ENCODE data around the gene TMEM256.

Gene TMEM256

GRCh38 chr17:7425316-7425715, 21.4 kb upstream of the TMEM256 start, which contains the start of gene SPEM2:
TSS of gene SPEM2 (plus strand) at chr17:7425616. CDS start at chr17:7425689, 73 bp downstream.
- no peaks in the 10 kb centered on the region for H3K36me3 ChIP-seq
- no peak for TF ChIP-seq Cebpa-rat (IDR thresholded peaks at IDR 0.05)
- H3K9ac ChIP-seq = no peak within 1 kb of the TSS
- H3K4me3 ChIP-seq = no peak within 1 kb of the TSS
- no peaks in the 10 kb centered on the region for H3K27me3 ChIP-seq
- H3K27ac ChIP-seq = peak within 1 kb of the TSS in 1 of 11 experiments; percentile 44; a peak in 2 of 22 replicates
- no peaks in the 10 kb centered on the region; a peak in 1 of 22 replicates for H4K20me1 ChIP-seq
- H3K4me2 ChIP-seq = peak within 1 kb of the TSS in 9 of 11 experiments; percentile 4 to 52 (median 34); a peak in 14 of 22 replicates
- H3K4me1 ChIP-seq = peaks cover 0 to 15% (median 9%) of the 10 kb centered on the region in 10 experiments; a peak in 12 of 20 replicates
- H3K9me3 ChIP-seq (replicated peaks in 1 of 11) = no peaks in the 10 kb centered on the region

GRCh38 chr17:7423679-7424078, 19.8 kb upstream of the TMEM256 start:
- Histone ChIP-seq H3K27me3 (no peaks in the 10 kb centered on the region), H3K36me3 (0 out of 22 replicates have a peak, but pooled peaks cover 0 to under 1% (median 0%) of the 10 kb centered on the region in 11 experiments), H3K4me1 (peaks cover 0 to 13% (median 9%) of the 10 kb centered on the region in 10 experiments; a peak in 12 of 20 replicates), H3K9me3 (replicated peaks in 1 of 11) (no peaks in the 10 kb centered on the region), H3K4me2 (no peak overlapping the region), H3K4me3 (no peak overlapping the region), H3K27ac (no peak overlapping the region), H3K9ac (no peak overlapping the region), H4K20me1 (no peaks in the 10 kb centered on the region; a peak in 1 of 22 replicates)
- no peak for TF ChIP-seq Cebpa-rat (IDR thresholded peaks at IDR 0.05)

- no peaks in the 10 kb centered on the region for H3K9me3 ChIP-seq (replicated peaks in 1 of 11)
- H3K27me3 ChIP-seq = no peaks in the 10 kb centered on the region
- no peak overlapping the region for H3K9ac ChIP-seq
- TF ChIP-seq Cebpa-rat (IDR thresholded peaks at IDR 0.05) = no peak
- peaks cover 0 to 12% (median 9%) of the 10 kb centered on the region in 10 experiments; a peak in 12 of 20 replicates for H3K4me1 ChIP-seq
- H3K27ac ChIP-seq = no peak overlapping the region
- H3K36me3 ChIP-seq = peaks cover 0 to 14% (median 8%) of the 10 kb centered on the region in 11 experiments; a peak in 8 of 22 replicates
- no peak overlapping the region for H3K4me2 ChIP-seq
- no peak overlapping the region for H3K4me3 ChIP-seq
- peaks cover 0 to 6% (median 0%) of the 10 kb centered on the region in 11 experiments; a peak in 1 of 22 replicates for H4K20me1 ChIP-seq
Measured at GRCh38 chr17:7421186-7421585, 17.3 kb upstream of the TMEM256 start.

GRCh38 chr17:7419819-7420610, 16.1 kb upstream of the TMEM256 start, which contains the start of gene SPEM1:
TSS of gene SPEM1 (plus strand) at chr17:7420324. CDS start at chr17:7420385, 61 bp downstream.
- no peak for TF ChIP-seq Cebpa-rat (IDR thresholded peaks at IDR 0.05)
- Histone ChIP-seq H3K4me1 (peaks cover 0 to 9% (median 7%) of the 10 kb centered on the region in 10 experiments; a peak in 12 of 20 replicates), H3K4me2 (no peak within 1 kb of the TSS), H3K9me3 (replicated peaks in 1 of 11) (no peaks in the 10 kb centered on the region), H3K9ac (peak within 1 kb of the TSS in 3 of 11 experiments; percentile 9 to 20 (median 9); a peak in 1 of 22 replicates), H3K4me3 (no peak within 1 kb of the TSS), H3K36me3 (peaks cover 0 to 25% (median 15%) of the 10 kb centered on the region in 11 experiments; a peak in 15 of 22 replicates), H3K27me3 (no peaks in the 10 kb centered on the region), H4K20me1 (peaks cover 0 to 6% (median 0%) of the 10 kb centered on the region in 11 experiments; a peak in 2 of 22 replicates), H3K27ac (no peak within 1 kb of the TSS)

- Histone ChIP-seq H3K4me3 (no peak overlapping the region), H3K9me3 (replicated peaks in 1 of 11) (no peaks in the 10 kb centered on the region), H3K27ac (no peak overlapping the region), H4K20me1 (peaks cover 0 to 6% (median 0%) of the 10 kb centered on the region in 11 experiments; a peak in 2 of 22 replicates), H3K36me3 (peaks cover 0 to 32% (median 21%) of the 10 kb centered on the region in 11 experiments; a peak in 15 of 22 replicates), H3K4me1 (peaks cover 3 to 8% (median 5%) of the 10 kb centered on the region in 10 experiments; a peak in 18 of 20 replicates), H3K9ac (0 out of 22 replicates have a peak overlapping the region, but pooled peaks of 1 of the 11 experiments have one; percentile 9), H3K27me3 (no peaks in the 10 kb centered on the region), H3K4me2 (no peak overlapping the region)
- TF ChIP-seq Cebpa-rat (IDR thresholded peaks at IDR 0.05) = no peak
Measured at GRCh38 chr17:7418472-7419152, 14.7 kb upstream of the TMEM256 start.

- H3K4me2 ChIP-seq = no peak overlapping the region
- TF ChIP-seq Cebpa-rat (IDR thresholded peaks at IDR 0.05) = no peak
- peaks cover 0 to 11% (median 0%) of the 10 kb centered on the region in 11 experiments; a peak in 2 of 22 replicates for H4K20me1 ChIP-seq
- no peak overlapping the region for H3K27ac ChIP-seq
- H3K27me3 ChIP-seq = no peaks in the 10 kb centered on the region
- no peaks in the 10 kb centered on the region for H3K9me3 ChIP-seq (replicated peaks in 1 of 11)
- H3K4me3 ChIP-seq = no peak overlapping the region
- H3K4me1 ChIP-seq = peaks cover 10 to 20% (median 16%) of the 10 kb centered on the region in 10 experiments; a peak in 18 of 20 replicates
- peak overlapping the region in 1 of 11 experiments; percentile 7; a peak in 1 of 22 replicates for H3K9ac ChIP-seq
- H3K36me3 ChIP-seq = peaks cover 0 to 32% (median 21%) of the 10 kb centered on the region in 11 experiments; a peak in 15 of 22 replicates
Measured at GRCh38 chr17:7417056-7417655, 13.3 kb upstream of the TMEM256 start.

GRCh38 chr17:7416323-7416722, 12.4 kb upstream of the TMEM256 start:
- H3K4me1 ChIP-seq = peaks cover 10 to 20% (median 16%) of the 10 kb centered on the region in 10 experiments; a peak in 18 of 20 replicates
- no peaks in the 10 kb centered on the region for H3K9me3 ChIP-seq (replicated peaks in 1 of 11)
- TF ChIP-seq Cebpa-rat (IDR thresholded peaks at IDR 0.05) = no peak
- H3K4me3 ChIP-seq = no peak overlapping the region
- H3K4me2 ChIP-seq = no peak overlapping the region
- peak overlapping the region in 3 of 11 experiments; percentile 7 to 20 (median 19); a peak in 3 of 22 replicates for H3K9ac ChIP-seq
- peaks cover 0 to 32% (median 21%) of the 10 kb centered on the region in 11 experiments; a peak in 15 of 22 replicates for H3K36me3 ChIP-seq
- no peak overlapping the region for H3K27ac ChIP-seq
- no peaks in the 10 kb centered on the region for H3K27me3 ChIP-seq
- peaks cover 0 to 11% (median 0%) of the 10 kb centered on the region in 11 experiments; a peak in 2 of 22 replicates for H4K20me1 ChIP-seq

- H4K20me1 ChIP-seq = peaks cover 0 to 11% (median 0%) of the 10 kb centered on the region in 11 experiments; a peak in 2 of 22 replicates
- H3K27ac ChIP-seq = no peak overlapping the region
- no peaks in the 10 kb centered on the region for H3K9me3 ChIP-seq (replicated peaks in 1 of 11)
- H3K27me3 ChIP-seq = no peaks in the 10 kb centered on the region
- no peak overlapping the region for H3K4me3 ChIP-seq
- no peak overlapping the region for H3K9ac ChIP-seq
- peaks cover 0 to 34% (median 21%) of the 10 kb centered on the region in 11 experiments; a peak in 15 of 22 replicates for H3K36me3 ChIP-seq
- no peak overlapping the region for H3K4me2 ChIP-seq
- TF ChIP-seq Cebpa-rat (IDR thresholded peaks at IDR 0.05) = no peak
- peaks cover 10 to 20% (median 16%) of the 10 kb centered on the region in 10 experiments; a peak in 18 of 20 replicates for H3K4me1 ChIP-seq
Measured at GRCh38 chr17:7415784-7416183, 11.9 kb upstream of the TMEM256 start.
